Measurements from ENCODE around the gene NCCRP1. TPM values are rescaled to one million over a fixed set of nuclear protein-coding genes. Genes with fewer than 3 reads are reported as not detected.

Gene NCCRP1
- total and polyA plus RNA-seq, 10 of the 15 experiments (the other 5 are each of a cell fraction or from before 2014, with no cell fraction given) = not detected

DNA sequence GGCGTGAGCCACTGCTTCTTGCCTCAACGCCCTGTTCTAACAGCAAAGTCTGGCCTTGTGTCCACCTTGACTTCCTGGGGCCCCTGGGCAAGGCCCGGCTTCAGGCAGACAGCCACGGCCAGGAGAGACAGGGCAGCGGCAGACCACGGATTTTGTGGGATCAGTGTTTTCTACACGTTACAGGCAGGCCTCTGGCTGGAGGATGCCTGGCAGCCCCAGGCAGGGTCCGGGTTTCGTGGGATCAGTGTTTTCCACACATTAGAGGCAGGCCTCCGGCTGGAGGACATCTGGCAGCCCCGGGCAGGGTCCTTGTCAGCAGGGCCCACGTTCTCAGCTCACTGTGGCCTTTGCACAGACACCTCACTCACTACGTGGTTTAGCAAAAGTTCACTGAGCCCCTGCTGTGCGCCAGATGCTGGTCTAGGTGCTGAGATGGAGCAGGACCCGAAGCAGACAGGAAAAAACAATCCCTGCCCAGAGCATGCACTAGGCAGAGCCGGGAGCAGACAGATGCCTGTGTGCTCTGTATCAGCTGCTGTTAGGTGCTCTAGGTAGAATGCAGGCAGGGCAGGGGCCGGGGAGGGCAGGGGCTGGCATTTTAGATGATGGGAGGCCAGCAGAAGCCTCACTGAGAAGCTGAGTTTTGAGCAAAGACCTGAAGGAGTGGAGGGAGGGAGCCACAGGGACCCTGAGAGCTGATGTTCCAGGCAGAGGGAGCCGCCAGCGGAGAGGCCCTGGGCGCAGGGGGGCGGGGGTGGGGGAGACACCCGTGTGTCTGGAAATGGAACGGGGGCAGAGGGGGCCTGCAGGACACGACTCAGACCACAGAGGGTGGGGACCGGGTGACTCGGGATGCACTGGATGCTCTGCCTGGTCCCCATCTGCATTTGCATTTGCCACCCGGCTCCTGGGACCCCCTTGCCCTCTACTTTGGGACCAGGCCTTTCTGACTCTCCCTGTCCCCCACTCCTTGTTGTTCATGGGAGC lies 25.0 kb upstream of the NCCRP1 start (continued):
- no peak for TF ChIP-seq E4F1 (IDR thresholded peaks at IDR 0.05; ENCODE audit: borderline replicate concordance, partially characterized antibody)
- no peak for TF ChIP-seq MYB (IDR thresholded peaks at IDR 0.05; ENCODE audit: borderline replicate concordance, low read depth, low read length)
- no peak for TF ChIP-seq FOS (IDR thresholded peaks at IDR 0.05; ENCODE audit: borderline replicate concordance, extremely low read depth, insufficient read length)
- TF ChIP-seq, protein P1, sequence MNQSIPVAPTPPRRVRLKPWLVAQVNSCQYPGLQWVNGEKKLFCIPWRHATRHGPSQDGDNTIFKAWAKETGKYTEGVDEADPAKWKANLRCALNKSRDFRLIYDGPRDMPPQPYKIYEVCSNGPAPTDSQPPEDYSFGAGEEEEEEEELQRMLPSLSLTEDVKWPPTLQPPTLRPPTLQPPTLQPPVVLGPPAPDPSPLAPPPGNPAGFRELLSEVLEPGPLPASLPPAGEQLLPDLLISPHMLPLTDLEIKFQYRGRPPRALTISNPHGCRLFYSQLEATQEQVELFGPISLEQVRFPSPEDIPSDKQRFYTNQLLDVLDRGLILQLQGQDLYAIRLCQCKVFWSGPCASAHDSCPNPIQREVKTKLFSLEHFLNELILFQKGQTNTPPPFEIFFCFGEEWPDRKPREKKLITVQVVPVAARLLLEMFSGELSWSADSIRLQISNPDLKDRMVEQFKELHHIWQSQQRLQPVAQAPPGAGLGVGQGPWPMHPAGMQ (IDR thresholded peaks at IDR 0.05; ENCODE audit: borderline replicate concordance) = no peak

DNA sequence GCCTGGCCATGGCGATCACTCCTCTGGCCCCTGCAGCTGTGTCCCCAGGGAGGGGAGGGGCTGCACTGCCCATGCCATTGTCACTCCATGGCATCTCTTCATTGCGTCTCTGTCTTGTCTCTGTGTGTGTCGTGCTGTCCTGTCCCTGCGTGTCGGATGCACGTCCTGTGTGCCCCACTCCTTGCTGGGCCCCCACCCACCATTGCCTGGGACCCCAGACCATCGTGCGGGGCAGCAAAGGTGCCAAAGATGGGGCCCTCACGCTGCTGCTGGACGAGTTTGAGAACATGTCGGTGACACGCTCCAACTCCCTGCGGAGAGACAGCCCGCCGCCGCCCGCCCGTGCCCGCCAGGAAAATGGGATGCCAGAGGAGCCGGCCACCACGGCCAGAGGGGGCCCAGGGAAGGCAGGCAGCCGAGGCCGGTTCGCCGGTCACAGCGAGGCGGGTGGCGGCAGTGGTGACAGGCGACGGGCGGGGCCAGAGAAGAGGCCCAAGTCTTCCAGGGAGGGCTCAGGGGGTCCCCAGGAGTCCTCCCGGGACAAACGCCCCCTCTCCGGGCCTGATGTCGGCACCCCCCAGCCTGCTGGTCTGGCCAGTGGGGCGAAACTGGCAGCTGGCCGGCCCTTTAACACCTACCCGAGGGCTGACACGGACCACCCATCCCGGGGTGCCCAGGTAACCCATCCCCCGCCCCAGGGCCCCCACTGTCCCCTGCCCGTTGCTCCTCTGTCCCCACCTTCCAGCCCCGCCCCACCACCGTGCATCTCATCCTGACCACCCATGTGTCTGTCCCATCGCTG lies 23.9 kb upstream of the NCCRP1 start:
- Histone ChIP-seq H3K9ac (ENCODE audit: control insufficient read depth, insufficient read depth, low read length) (no peak overlapping the region), H3K4me2 (ENCODE audit: control insufficient read depth, insufficient read depth) (no peak overlapping the region), H3K36me3 (ENCODE audit: control insufficient read depth in 2 of 2, insufficient read depth in 2 of 2, low read length in 1 of 2) (peaks cover 0 to 25% of the 10 kb centered on the region in 2 experiments; a peak in 2 of 4 replicates), H2AFZ (ENCODE audit: control insufficient read depth, low read depth, low read length) (no peak overlapping the region), H3K27ac (ENCODE audit: control insufficient read depth, insufficient read depth) (no peak overlapping the region), H4K20me1 (ENCODE audit: control insufficient read depth, insufficient read depth) (no peaks in the 10 kb centered on the region), H3K4me1 (ENCODE audit: control insufficient read depth, insufficient read depth, low read length) (no peaks in the 10 kb centered on the region), H3K79me2 (ENCODE audit: control insufficient read depth, insufficient read depth, low read length) (no peaks in the 10 kb centered on the region), H3K9me3 (replicated peaks; ENCODE audit: control insufficient read depth, insufficient read depth, low read length) (no peaks in the 10 kb centered on the region), H3K4me3 (no peak overlapping the region), H3K27me3 (replicated peaks in 1 of 2; ENCODE audit: control insufficient read depth in 2 of 2, insufficient read depth in 2 of 2, low read length in 1 of 2) (no peaks in the 10 kb centered on the region)
- intact Hi-C loops (cut with micrococcal nuclease; ENCODE audit: unreplicated experiment) (no loop called here), in situ Hi-C loops (cut with MboI) (no loop called here)
- SMC1A ChIA-PET (ENCODE audit: uncharacterized antibody, unreplicated experiment) = no interaction called here
- ATAC-seq (no peak), DNase-seq (ENCODE audit: low read depth, low spot score) (no peak), FAIRE-seq (no peak)
- RAD21 ChIA-PET (ENCODE audit: unreplicated experiment) = no interaction called here
- no TSS peak for BruUV-seq (replicated peaks)
- WGBS (ENCODE audit: insufficient coverage, insufficient replicate concordance, low lambda C conversion rate, missing lambda C conversion rate) = 94% methylated on average over 35 of the region's 45 CpGs
- CTCF ChIA-PET = no interaction called here
- POLR2A ChIA-PET = no interaction called here
- TF ChIP-seq CEBPB (IDR thresholded peaks at IDR 0.05; ENCODE audit: borderline replicate concordance in 1 of 2, low read depth in 2 of 2, low read length in 2 of 2) (no peak), CHD2 (IDR thresholded peaks at IDR 0.05; ENCODE audit: borderline replicate concordance, low read depth, low read length) (no peak), TBL1XR1 (IDR thresholded peaks at IDR 0.05; ENCODE audit: low read depth, low read length) (no peak), TARDBP (IDR thresholded peaks at IDR 0.05; ENCODE audit: borderline replicate concordance) (no peak), SIN3A (IDR thresholded peaks at IDR 0.05; ENCODE audit: low read depth, low read length) (no peak), NFYA (IDR thresholded peaks at IDR 0.05; ENCODE audit: borderline replicate concordance, low read depth, low read length) (no peak), HDAC6 (IDR thresholded peaks at IDR 0.05; ENCODE audit: unreplicated experiment) (no peak)
- TF ChIP-seq, protein P2, sequence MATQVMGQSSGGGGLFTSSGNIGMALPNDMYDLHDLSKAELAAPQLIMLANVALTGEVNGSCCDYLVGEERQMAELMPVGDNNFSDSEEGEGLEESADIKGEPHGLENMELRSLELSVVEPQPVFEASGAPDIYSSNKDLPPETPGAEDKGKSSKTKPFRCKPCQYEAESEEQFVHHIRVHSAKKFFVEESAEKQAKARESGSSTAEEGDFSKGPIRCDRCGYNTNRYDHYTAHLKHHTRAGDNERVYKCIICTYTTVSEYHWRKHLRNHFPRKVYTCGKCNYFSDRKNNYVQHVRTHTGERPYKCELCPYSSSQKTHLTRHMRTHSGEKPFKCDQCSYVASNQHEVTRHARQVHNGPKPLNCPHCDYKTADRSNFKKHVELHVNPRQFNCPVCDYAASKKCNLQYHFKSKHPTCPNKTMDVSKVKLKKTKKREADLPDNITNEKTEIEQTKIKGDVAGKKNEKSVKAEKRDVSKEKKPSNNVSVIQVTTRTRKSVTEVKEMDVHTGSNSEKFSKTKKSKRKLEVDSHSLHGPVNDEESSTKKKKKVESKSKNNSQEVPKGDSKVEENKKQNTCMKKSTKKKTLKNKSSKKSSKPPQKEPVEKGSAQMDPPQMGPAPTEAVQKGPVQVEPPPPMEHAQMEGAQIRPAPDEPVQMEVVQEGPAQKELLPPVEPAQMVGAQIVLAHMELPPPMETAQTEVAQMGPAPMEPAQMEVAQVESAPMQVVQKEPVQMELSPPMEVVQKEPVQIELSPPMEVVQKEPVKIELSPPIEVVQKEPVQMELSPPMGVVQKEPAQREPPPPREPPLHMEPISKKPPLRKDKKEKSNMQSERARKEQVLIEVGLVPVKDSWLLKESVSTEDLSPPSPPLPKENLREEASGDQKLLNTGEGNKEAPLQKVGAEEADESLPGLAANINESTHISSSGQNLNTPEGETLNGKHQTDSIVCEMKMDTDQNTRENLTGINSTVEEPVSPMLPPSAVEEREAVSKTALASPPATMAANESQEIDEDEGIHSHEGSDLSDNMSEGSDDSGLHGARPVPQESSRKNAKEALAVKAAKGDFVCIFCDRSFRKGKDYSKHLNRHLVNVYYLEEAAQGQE (IDR thresholded peaks at IDR 0.05; ENCODE audit: low read depth, low read length) = no peak

All from GM12878 (cell line).